H1 (cell line): Measurements from ENCODE around the gene TSKU. TPM values are rescaled to one million over a fixed set of nuclear protein-coding genes. Genes with fewer than 3 reads are reported as not detected.

Experiments
- CTCF ChIA-PET: fragments of 300-600 bp; sonication (Branson Sonifier 250); formaldehyde crosslinking; loops from one replicate; lab custom pipeline; 2021; ENCODE audit not compliant: partially characterized antibody; lab: Charles Lee
- POLR2A ChIA-PET: fragments of 300-600 bp; sonication (Branson Sonifier 250); formaldehyde crosslinking; loops from one replicate; lab custom pipeline; 2021; ENCODE audit warnings: inconsistent platforms; ENCODE audit not compliant: partially characterized antibody; lab: Charles Lee
- DNase-seq, 2 experiments: peaks; one replicate each; pipeline versions ENCODE4 v3.0.0 to v3.0.0-alpha.2; 2010 to 2022; ENCODE audit warnings: low spot score in 2 of 2, low read depth in 1 of 2, mixed read lengths in 1 of 2
- FAIRE-seq: peaks from 2 replicates; lab custom pipeline; 2011; peaks lifted over from hg19 to GRCh38; lab: Jason Lieb, UNC
- H2AFZ ChIP-seq: 2 replicates; pipeline ENCODE4 v1.8.1; 2012; ENCODE audit warnings: low read length, inconsistent platforms
- H2AK5ac ChIP-seq: 2 replicates; pipeline ENCODE4 v1.6.1; 2013; ENCODE audit warnings: low read depth, low read length
- H2BK120ac ChIP-seq: replicated peaks from 2 replicates; pipeline ENCODE3; 2013; ENCODE audit warnings: low read depth, low read length, inconsistent platforms
- H2BK12ac ChIP-seq: 2 replicates; pipeline ENCODE4 v1.6.1; 2013; ENCODE audit warnings: low read depth, low read length
- H2BK15ac ChIP-seq: 2 replicates; pipeline ENCODE4 v1.6.1; 2013; ENCODE audit warnings: low read length
- H2BK20ac ChIP-seq: 2 replicates; pipeline ENCODE4 v1.6.1; 2013; ENCODE audit warnings: low read length
- H2BK5ac ChIP-seq: 2 replicates; pipeline ENCODE4 v1.6.1; 2013; ENCODE audit warnings: low read depth, low read length
- H3K14ac ChIP-seq: 2 replicates; pipeline ENCODE4 v1.6.1; 2013; ENCODE audit warnings: inconsistent platforms; ENCODE audit not compliant: insufficient read length
- H3K18ac ChIP-seq: 2 replicates; pipeline ENCODE4 v1.6.1; 2013; ENCODE audit warnings: low read length; ENCODE audit errors: extremely low read depth
- H3K23ac ChIP-seq: 2 replicates; pipeline ENCODE4 v1.6.1; 2013; ENCODE audit warnings: inconsistent platforms; ENCODE audit not compliant: insufficient read length
- H3K23me2 ChIP-seq: 2 replicates; pipeline ENCODE4 v1.6.1; 2013; ENCODE audit warnings: low read depth, low read length
- H3K27ac ChIP-seq: 2 replicates; pipeline ENCODE4 v1.6.1; 2011; ENCODE audit warnings: low read depth, low read length, inconsistent platforms
- H3K27me3 ChIP-seq, 4 experiments: replicated peaks in 1 of 4; 1 replicate in 1 of 4; 2 replicates in 3 of 4; pipeline versions ENCODE4 v1.6.1 to v1.8.1; 2011 to 2013; ENCODE audit warnings: low read length in 3 of 4, mild to moderate bottlenecking in 3 of 4, inconsistent platforms in 2 of 4, mixed read lengths in 2 of 4, moderate library complexity in 1 of 4; ENCODE audit not compliant: control insufficient read depth in 3 of 4, insufficient read depth in 3 of 4; ENCODE audit errors: extremely low read depth in 1 of 4
- H3K36me3 ChIP-seq, 4 experiments: 2 replicates each; pipeline versions ENCODE4 v1.6.1 to v1.8.1; 2011 to 2013; ENCODE audit warnings: mild to moderate bottlenecking in 4 of 4, low read length in 3 of 4, moderate library complexity in 2 of 4, control low read depth in 1 of 4, inconsistent platforms in 1 of 4; ENCODE audit not compliant: insufficient read depth in 4 of 4, control insufficient read depth in 2 of 4
- H3K4ac ChIP-seq: replicated peaks from 2 replicates; pipeline ENCODE3; 2013; ENCODE audit warnings: low read length, low read depth, mixed read lengths, inconsistent platforms; ENCODE audit not compliant: insufficient read length
- H3K4me1 ChIP-seq, 4 experiments: replicated peaks in 1 of 4; 1 replicate in 1 of 4; 2 replicates in 3 of 4; pipeline versions ENCODE4 v1.6.1 to v1.8.1; 2011 to 2013; ENCODE audit warnings: low read length in 3 of 4, inconsistent platforms in 2 of 4, mixed read lengths in 1 of 4; ENCODE audit not compliant: insufficient read depth in 4 of 4, control insufficient read depth in 3 of 4
- H3K4me2 ChIP-seq, 2 experiments: 2 replicates each; pipeline versions ENCODE4 v1.6.1 to v1.8.1; 2011 to 2013; ENCODE audit warnings: low read depth in 2 of 2, low read length in 2 of 2, control low read depth in 1 of 2, inconsistent platforms in 1 of 2, mild to moderate bottlenecking in 1 of 2; ENCODE audit not compliant: insufficient read depth in 1 of 2
- H3K4me3 ChIP-seq, 4 experiments: fragments of 200-600, 300-600 bp in 1 of 4; sonication (generic), shearing (Covaris generic), sonication (Bioruptor Twin) in 1 of 4; 2 replicates each; pipeline versions ENCODE4 v1.5.1 to v1.8.1; 2011 to 2016; ENCODE audit warnings: low read length in 4 of 4, low read depth in 3 of 4, control low read depth in 2 of 4, inconsistent platforms in 2 of 4, mild to moderate bottlenecking in 2 of 4, mixed read lengths in 1 of 4, moderate library complexity in 1 of 4; ENCODE audit not compliant: insufficient read depth in 2 of 4; ENCODE audit errors: extremely low read depth in 1 of 4
- H3K56ac ChIP-seq: replicated peaks from 2 replicates; pipeline ENCODE3; 2013; ENCODE audit warnings: low read depth, mild to moderate bottlenecking, mixed read lengths, low read length, inconsistent platforms; ENCODE audit not compliant: insufficient read length
- H3K79me1 ChIP-seq: 2 replicates; pipeline ENCODE4 v1.6.1; 2013; ENCODE audit warnings: low read depth, low read length, control low read depth
- H3K79me2 ChIP-seq, 2 experiments: 2 replicates each; pipeline versions ENCODE4 v1.6.1 to v1.8.1; 2012 to 2013; ENCODE audit warnings: low read length in 2 of 2, mild to moderate bottlenecking in 2 of 2, inconsistent platforms in 1 of 2; ENCODE audit not compliant: insufficient read depth in 2 of 2, control insufficient read depth in 1 of 2
- H3K9ac ChIP-seq, 4 experiments: replicated peaks in 1 of 4; 1 replicate in 1 of 4; 2 replicates in 3 of 4; pipeline versions ENCODE4 v1.6.1 to v1.8.1; 2011 to 2013; ENCODE audit warnings: low read depth in 3 of 4, low read length in 3 of 4, control low read depth in 2 of 4, mild to moderate bottlenecking in 2 of 4, moderate library complexity in 2 of 4, inconsistent platforms in 1 of 4; ENCODE audit errors: extremely low read depth in 1 of 4
- H3K9me3 ChIP-seq, 2 experiments: 2 replicates each; pipeline versions ENCODE4 v1.6.1 to v1.8.1; 2012 to 2013; ENCODE audit warnings: mild to moderate bottlenecking in 2 of 2, moderate library complexity in 2 of 2, control low read depth in 1 of 2, inconsistent platforms in 1 of 2, low read depth in 1 of 2, low read length in 1 of 2, mixed read lengths in 1 of 2; ENCODE audit not compliant: insufficient read depth in 2 of 2
- H4K20me1 ChIP-seq, 2 experiments: replicated peaks in 1 of 2; 2 replicates each; pipeline versions ENCODE3 to v1.8.1; 2011 to 2013; ENCODE audit warnings: inconsistent platforms in 2 of 2, low read length in 2 of 2, mild to moderate bottlenecking in 1 of 2; ENCODE audit not compliant: insufficient read depth in 2 of 2, control insufficient read depth in 1 of 2
- H4K5ac ChIP-seq: 2 replicates; pipeline ENCODE4 v1.6.1; 2013; ENCODE audit warnings: low read length, low read depth, mixed read lengths, inconsistent platforms; ENCODE audit not compliant: insufficient read length
- H4K8ac ChIP-seq: 2 replicates; pipeline ENCODE4 v1.8.0; 2013; ENCODE audit warnings: mild to moderate bottlenecking, moderate library complexity, low read length, inconsistent platforms; ENCODE audit not compliant: insufficient read depth; ENCODE audit errors: extremely low read depth
- H4K91ac ChIP-seq: replicated peaks from 2 replicates; pipeline ENCODE3; 2013; ENCODE audit warnings: low read length, mixed read lengths, inconsistent platforms; ENCODE audit not compliant: insufficient read length
- BACH1 ChIP-seq: IDR thresholded peaks from 2 replicates; pipeline ENCODE4 v1.6.1; 2012; ENCODE audit warnings: low read length, improper control_type of control experiment
- GABPA ChIP-seq: IDR thresholded peaks from 2 replicates; pipeline ENCODE4 v1.6.1; 2011; ENCODE audit warnings: mild to moderate bottlenecking, low read length, moderate library complexity, borderline replicate concordance; ENCODE audit not compliant: insufficient read depth
- HDAC2 ChIP-seq, 2 experiments: fragments of 300-600 bp in 1 of 2; sonication (generic) in 1 of 2; IDR thresholded peaks; 2 replicates each; pipeline ENCODE4 v1.6.1; 2011 to 2012; ENCODE audit warnings: low read depth in 2 of 2, low read length in 2 of 2, mild to moderate bottlenecking in 2 of 2, moderate library complexity in 2 of 2, borderline replicate concordance in 1 of 2, inconsistent platforms in 1 of 2
- MAFK ChIP-seq: IDR thresholded peaks from 2 replicates; pipeline ENCODE4 v1.6.1; 2012; ENCODE audit warnings: low read depth, mild to moderate bottlenecking, improper control_type of control experiment, low read length
- RNF2 ChIP-seq: fragments of 200-900, 300-1000 bp; sonication (generic); IDR thresholded peaks from 2 replicates; pipeline ENCODE4 v1.7.1; 2016; ENCODE audit warnings: borderline replicate concordance, low read depth, mild to moderate bottlenecking, antibody characterized with exemption, low read length; ENCODE audit not compliant: poor library complexity, severe bottlenecking; ENCODE audit errors: missing control alignments
- RXRA ChIP-seq: IDR thresholded peaks from 2 replicates; pipeline ENCODE4 v1.6.1; 2011; ENCODE audit warnings: low read depth, mild to moderate bottlenecking, low read length, moderate library complexity; ENCODE audit not compliant: insufficient read depth
- SAP30 ChIP-seq: fragments of 300-600 bp; sonication (generic); IDR thresholded peaks from 2 replicates; pipeline ENCODE4 v1.7.1; 2012; ENCODE audit warnings: low read length, moderate library complexity, mild to moderate bottlenecking, inconsistent platforms; ENCODE audit not compliant: insufficient read depth, insufficient replicate concordance
- SUZ12 ChIP-seq: fragments of 200-600 bp; sonication (generic); IDR thresholded peaks from 2 replicates; pipeline ENCODE4 v1.6.1; 2012; ENCODE audit warnings: mild to moderate bottlenecking, inconsistent platforms, low read length, moderate library complexity, mixed read lengths
- ZNF274 ChIP-seq: IDR thresholded peaks from 2 replicates; pipeline ENCODE4 v1.7.0; 2012; ENCODE audit warnings: low read length, borderline replicate concordance; ENCODE audit errors: extremely low read depth
- WGBS, 2 experiments: shearing (Covaris generic) in 1 of 2; methylation state at CpG; one replicate each; pipeline versions ENCODE4 v1.1.6 to v1.1.7; 2013 to 2015; ENCODE audit warnings: low lambda C conversion rate in 2 of 2, mixed read lengths in 2 of 2, inconsistent platforms in 1 of 2, low coverage in 1 of 2, missing lambda C conversion rate in 1 of 2; ENCODE audit not compliant: insufficient replicate concordance in 2 of 2, insufficient coverage in 1 of 2, insufficient read length in 1 of 2; ENCODE audit errors: extremely low coverage in 1 of 2, missing lambda C conversion rate in 1 of 2; 5-methylcytosine and 5-hydroxymethylcytosine counted together
- polyA plus RNA-seq, 7 experiments: library from polyadenylated mRNA; depleted of rRNA in 3 of 7; stranded (reverse) in 5 of 7; unstranded in 2 of 7; fragments of >200 nt in 5 of 7; fragments of 200-250 nt in 2 of 7; gene quantifications; 1 replicate in 5 of 7; 2 replicates in 1 of 7; 4 replicates in 1 of 7; pipeline versions ENCODE4 v1.2.1 to v1.2.3, GENCODE V29; 2011 to 2013; ENCODE audit warnings: missing spikeins in 2 of 7, mixed read lengths in 2 of 7
- total RNA-seq: library from RNA; stranded (reverse); fragmentation: NEBNext Ultra II Directional; extraction: Animal tissue kit (Norgen Biotek cat#: 25700); gene quantifications from 2 replicates; pipeline ENCODE4 v1.2.1, GENCODE V29; 2021
- TF ChIP-seq, protein P1 (sequence below): IDR thresholded peaks from 2 replicates; pipeline ENCODE4 v1.6.1; 2012; ENCODE audit warnings: inconsistent platforms

Gene TSKU
- total and polyA plus RNA-seq, 2 of the 8 experiments (the other 6 are each of a cell fraction or from before 2014, with no cell fraction given) = 22.8 to 28.4 TPM

DNA sequence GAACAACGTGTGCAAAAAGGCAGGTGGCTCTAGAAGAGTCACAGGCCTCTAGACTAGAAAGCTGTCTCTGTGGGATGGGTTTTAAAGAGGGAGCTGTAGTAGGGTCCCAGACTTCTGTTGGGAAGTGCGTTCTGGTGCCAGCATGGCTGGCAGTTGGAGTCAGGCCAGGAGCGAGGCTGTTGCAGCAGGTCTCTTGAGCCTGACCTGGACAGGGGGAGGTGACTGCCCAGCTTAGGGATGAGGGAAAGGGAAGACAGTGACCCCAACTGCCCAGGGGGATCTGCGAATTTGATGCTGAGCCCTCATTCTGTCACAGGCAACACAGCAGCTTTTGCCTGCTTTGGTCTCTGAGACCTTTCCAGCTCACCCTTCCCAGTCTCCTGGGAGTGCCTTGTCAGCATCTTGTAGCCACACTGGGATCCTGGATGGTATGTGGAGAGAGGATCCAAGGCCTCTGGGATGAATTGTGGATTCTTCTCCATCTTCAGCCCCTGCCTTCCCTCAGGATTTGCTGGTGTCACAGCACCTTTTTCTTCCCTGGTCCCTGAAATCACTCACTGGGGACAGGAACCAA lies 3.4 kb downstream of the TSKU start:
- ChIA-PET CTCF (interaction anchor here (0.9 to 3.8 kb wide), 7 partner anchors 12 to 65 kb away, joined by 3 to 33 read pairs (median 5); no protein-coding TSS in a partner anchor), POLR2A (interaction anchor here (0.7 to 2.3 kb wide), 3 partner anchors 8 to 26 kb away, joined by 3 to 12 read pairs (median 3); no protein-coding TSS in a partner anchor)
- Histone ChIP-seq H3K27ac (no peak overlapping the region), H3K4me3 (no peak overlapping the region), H4K20me1 (peaks cover 18 to 33% of the 10 kb centered on the region in 2 experiments), H3K23me2 (peaks cover 10% of the 10 kb centered on the region), H2BK120ac (no peak overlapping the region), H3K79me1 (peaks cover 24% of the 10 kb centered on the region), H2BK20ac (no peak overlapping the region), H3K56ac (no peak overlapping the region), H2BK15ac (0 out of 2 replicates have a peak overlapping the region, but pooled peaks have one; percentile 88), H2AFZ (no peak overlapping the region), H2BK5ac (no peak overlapping the region), H3K14ac (no peak overlapping the region), H3K4me1 (peaks cover 20 to 33% (median 27%) of the 10 kb centered on the region in 4 experiments), H3K27me3 (no peaks in the 10 kb centered on the region), H4K91ac (peak overlapping the region; percentile 27), H3K9me3 (peaks cover 4 to 6% of the 10 kb centered on the region in 2 experiments; a peak in 2 of 4 replicates), H2AK5ac (peak overlapping the region; percentile 45; the same call in 1 of the 2 replicates), H3K79me2 (peaks cover 35 to 76% of the 10 kb centered on the region in 2 experiments), H3K4ac (no peak overlapping the region), H4K8ac (no peak overlapping the region), H4K5ac (no peak overlapping the region), H3K9ac (no peak overlapping the region; a peak in 1 of 7 replicates), H3K23ac (no peak overlapping the region), H3K36me3 (no peaks in the 10 kb centered on the region; a peak in 1 of 8 replicates), H2BK12ac (peak overlapping the region; percentile 54; the same call in 1 of the 2 replicates), H3K18ac (peak overlapping the region; percentile 38; the same call in 1 of the 2 replicates)
- 85% methylated on average over 4 of the region's 4 CpGs; no CpG with 5 or more reads in 1 of the 2 experiments for WGBS, 2 experiments
- no peak for FAIRE-seq
- DNase-seq = no peak
- TF ChIP-seq MAFK (no peak), SUZ12 (no peak), GABPA (no peak), ZNF274 (no peak), HDAC2 (IDR thresholded peaks at IDR 0.05; ENCODE audit: borderline replicate concordance in 1 of 2, low read depth in 2 of 2, low read length in 2 of 2) (no peak), RNF2 (no peak), RXRA (no peak), BACH1 (no peak), SAP30 (no peak)
- TF ChIP-seq, protein P1, sequence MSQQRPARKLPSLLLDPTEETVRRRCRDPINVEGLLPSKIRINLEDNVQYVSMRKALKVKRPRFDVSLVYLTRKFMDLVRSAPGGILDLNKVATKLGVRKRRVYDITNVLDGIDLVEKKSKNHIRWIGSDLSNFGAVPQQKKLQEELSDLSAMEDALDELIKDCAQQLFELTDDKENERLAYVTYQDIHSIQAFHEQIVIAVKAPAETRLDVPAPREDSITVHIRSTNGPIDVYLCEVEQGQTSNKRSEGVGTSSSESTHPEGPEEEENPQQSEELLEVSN = no peak
- TF ChIP-seq, all 59 proteins: peak for 0
- H3K4me2 ChIP-seq = no peak overlapping the region; a peak in 1 of 4 replicates
